NCI-H460 (cell line): ENCODE results near the gene RTN3. TPM values are rescaled to one million over a fixed set of nuclear protein-coding genes. Genes with fewer than 3 reads are reported as not detected.
"Not testable (repeated sequence)": the region's sequence is repeated elsewhere in the genome, so short reads cannot be mapped to it uniquely, and the experiment has no call there.

Experiments
- DNase-seq: peaks from one replicate; pipeline ENCODE4 v3.0.0-alpha.2; 2016; ENCODE audit warnings: low read depth; ENCODE audit errors: extremely low read depth
- polyA plus RNA-seq: library from polyadenylated mRNA; depleted of rRNA; stranded (reverse); fragments of >200 nt; gene quantifications from 2 replicates; pipeline ENCODE4 v1.2.3, GENCODE V29; 2014; cell fraction: nucleus; rRNA removed
- total RNA-seq: library from RNA; depleted of rRNA; stranded (reverse); fragments of >200 nt; shearing (Covaris generic); gene quantifications from 2 replicates; pipeline ENCODE4 v1.2.3, GENCODE V29; 2014; rRNA removed

The RTN3 gene, protein sequence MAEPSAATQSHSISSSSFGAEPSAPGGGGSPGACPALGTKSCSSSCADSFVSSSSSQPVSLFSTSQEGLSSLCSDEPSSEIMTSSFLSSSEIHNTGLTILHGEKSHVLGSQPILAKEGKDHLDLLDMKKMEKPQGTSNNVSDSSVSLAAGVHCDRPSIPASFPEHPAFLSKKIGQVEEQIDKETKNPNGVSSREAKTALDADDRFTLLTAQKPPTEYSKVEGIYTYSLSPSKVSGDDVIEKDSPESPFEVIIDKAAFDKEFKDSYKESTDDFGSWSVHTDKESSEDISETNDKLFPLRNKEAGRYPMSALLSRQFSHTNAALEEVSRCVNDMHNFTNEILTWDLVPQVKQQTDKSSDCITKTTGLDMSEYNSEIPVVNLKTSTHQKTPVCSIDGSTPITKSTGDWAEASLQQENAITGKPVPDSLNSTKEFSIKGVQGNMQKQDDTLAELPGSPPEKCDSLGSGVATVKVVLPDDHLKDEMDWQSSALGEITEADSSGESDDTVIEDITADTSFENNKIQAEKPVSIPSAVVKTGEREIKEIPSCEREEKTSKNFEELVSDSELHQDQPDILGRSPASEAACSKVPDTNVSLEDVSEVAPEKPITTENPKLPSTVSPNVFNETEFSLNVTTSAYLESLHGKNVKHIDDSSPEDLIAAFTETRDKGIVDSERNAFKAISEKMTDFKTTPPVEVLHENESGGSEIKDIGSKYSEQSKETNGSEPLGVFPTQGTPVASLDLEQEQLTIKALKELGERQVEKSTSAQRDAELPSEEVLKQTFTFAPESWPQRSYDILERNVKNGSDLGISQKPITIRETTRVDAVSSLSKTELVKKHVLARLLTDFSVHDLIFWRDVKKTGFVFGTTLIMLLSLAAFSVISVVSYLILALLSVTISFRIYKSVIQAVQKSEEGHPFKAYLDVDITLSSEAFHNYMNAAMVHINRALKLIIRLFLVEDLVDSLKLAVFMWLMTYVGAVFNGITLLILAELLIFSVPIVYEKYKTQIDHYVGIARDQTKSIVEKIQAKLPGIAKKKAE
- 114 and 115 TPM in 2 replicates for total RNA-seq
- 39.3 and 49.5 TPM in 2 replicates for polyA plus RNA-seq

DNA sequence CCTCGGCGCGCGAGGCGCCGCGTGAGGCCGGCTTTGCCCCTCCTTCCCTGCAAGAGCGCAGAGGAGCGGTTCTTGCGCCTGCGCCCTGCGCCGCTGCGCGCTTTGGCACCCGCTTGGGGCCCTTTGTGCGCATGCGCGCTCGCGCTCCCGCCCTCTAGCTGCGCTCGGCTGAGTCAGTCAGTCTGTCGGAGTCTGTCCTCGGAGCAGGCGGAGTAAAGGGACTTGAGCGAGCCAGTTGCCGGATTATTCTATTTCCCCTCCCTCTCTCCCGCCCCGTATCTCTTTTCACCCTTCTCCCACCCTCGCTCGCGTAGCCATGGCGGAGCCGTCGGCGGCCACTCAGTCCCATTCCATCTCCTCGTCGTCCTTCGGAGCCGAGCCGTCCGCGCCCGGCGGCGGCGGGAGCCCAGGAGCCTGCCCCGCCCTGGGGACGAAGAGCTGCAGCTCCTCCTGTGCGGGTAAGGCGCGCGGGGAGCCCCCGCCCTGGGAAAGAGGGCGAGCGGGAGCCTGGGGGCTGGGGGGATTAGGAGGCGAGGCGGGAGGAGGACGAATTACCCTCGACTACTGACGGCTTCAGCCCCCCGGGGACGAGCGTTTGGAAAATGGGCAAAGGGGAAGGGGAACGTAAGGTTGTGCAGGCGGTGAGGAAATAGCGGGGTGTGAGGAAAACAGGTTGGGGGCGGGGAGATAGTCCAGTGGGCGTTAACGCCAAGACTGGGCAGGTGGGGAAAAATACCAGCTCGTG is at the start of gene RTN3:
Gene RTN3 (plus strand): TSS at position 180 of the 745 bp plus-strand sequence. CDS start 137 bp downstream, at position 317.
- DNase-seq: peak; percentile 95

DNA sequence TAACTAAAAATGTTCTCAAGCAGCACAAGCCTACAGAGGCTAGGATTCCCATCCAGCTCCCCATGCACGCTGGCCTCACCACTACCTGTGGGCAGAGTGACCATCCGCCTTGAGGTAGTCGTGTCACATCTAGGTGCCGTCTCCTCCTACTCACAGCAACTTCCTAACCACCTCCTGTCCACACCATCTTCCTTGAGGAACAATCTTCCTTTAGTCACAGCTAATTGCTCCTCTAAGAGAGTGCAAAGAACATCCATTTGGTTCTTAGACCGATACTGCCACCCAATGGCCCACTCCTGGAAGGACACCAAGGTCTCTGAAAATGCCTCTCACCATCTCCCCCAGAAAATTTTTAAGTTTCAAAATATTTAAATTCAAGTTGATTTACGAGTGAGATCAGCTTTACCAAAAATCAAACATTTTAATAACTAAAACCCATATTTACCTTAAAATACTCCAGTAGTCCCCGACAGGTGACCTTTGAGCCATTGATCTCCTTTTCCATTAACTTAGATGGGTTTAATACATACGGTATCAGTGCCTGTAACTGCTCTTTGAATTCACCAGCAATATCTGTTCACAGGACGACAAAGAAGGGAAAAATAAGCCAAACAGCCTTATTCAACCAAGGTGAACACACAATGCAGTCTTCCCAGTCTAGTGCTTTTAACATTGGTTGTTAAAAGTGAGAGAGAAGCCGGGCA is 45.4 kb upstream of the RTN3 start:
- peak; percentile 33 for DNase-seq

DNA sequence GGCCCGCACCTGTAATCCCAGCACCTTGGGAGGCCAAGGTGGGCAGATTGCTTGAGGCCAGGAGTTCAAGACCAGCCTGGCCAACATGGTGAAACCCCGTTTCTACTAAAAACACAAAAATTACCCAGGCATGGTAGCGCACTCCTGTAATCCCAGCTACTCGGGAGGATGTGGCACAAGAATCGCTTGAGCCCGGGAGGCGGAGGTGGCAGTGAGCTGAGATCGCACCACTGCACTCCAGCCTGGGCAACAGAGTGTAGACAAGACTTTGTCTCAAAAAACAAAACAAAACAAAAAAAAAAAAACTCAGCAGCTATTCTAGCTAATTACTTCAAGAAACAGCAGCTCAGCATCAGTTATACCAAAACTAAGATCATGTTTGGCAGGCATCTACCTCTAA is 42.9 kb upstream of the RTN3 start:
- DNase-seq: not testable (repeated sequence)

DNA sequence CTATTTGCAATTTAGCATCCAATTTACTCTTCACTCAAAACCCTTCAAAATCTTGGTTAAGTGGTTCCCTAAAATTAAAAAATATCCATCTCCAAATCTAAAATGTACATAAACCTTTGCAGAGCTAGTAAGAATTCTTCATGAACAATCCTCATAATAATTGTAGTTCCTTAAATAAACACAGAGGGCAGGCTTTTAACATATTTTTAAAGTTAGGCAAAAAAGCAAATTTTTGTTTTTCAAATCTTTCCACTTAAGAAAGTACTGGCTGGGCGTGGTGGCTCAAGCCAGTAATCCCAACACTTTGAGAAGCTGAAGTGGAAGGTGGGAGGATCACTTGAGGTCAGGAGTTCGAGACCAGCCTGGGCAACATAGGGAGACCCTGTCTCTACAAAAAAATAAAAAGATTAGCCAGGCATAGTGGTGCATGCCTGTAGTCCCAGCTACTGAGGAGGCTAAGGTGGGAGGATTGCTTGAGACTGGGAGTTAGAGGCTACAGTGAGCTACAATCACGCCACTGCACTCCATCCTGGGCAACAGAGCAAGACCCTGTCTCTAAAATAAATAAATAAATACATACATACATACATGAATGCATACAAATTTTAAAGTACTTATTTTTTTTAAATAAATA is 42.0 kb upstream of the RTN3 start:
- DNase-seq: no peak

DNA sequence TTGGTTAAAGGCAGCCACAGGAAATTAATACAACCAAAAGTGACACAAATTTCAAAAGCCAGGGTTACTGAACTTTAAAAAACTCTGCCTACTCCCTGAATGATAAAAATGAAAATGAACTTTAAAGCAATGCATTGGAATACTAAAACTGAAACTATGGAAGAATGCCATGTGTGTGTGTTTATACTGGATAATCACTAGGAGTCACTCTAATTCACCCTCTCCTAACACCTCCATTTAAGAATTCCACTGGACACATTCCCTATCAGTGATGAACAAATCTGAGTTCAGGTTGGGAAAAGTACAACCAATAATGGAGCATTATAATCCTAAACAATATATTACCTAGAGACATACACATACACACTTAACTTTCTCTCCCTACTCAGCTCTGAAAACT is 39.6 kb upstream of the RTN3 start:
- no peak for DNase-seq

DNA sequence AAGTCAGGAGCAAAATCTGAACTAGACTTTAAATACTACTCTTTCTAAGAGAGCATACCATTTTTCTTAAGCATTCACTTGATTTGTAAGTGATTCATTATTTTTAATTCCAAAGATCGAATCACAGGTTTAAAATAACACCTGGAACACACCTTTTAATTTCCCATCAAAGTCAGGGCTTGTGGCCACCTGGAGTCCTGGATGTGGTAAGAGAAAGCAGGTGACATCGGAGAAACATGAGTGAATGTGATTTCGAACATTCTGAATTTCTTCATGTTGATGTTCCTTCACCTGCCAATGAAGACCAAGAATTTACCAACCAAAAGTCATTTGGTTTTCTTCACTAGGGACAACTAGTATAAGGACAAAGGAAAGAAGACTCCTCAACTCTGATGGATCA is 38.1 kb upstream of the RTN3 start:
- no peak for DNase-seq

DNA sequence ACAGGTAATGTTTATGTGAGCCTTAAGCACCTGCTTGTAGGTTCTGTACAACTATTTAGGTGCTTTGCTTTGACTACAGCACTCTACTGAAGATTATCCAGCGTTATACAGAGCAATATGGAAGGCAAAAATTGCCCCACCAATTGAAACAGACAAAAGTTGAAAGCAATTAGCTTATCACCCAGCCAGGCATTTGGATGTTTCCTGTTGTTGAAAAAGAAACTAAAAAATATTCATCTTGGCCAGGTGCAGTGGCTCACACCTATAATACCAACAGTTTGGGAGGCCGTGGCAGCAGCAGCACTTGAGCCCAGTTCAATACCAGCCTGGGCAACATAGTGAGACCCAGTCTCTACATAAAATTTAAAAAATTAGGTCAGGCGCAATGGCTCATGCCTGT is 28.6 kb upstream of the RTN3 start:
- DNase-seq: no peak

DNA sequence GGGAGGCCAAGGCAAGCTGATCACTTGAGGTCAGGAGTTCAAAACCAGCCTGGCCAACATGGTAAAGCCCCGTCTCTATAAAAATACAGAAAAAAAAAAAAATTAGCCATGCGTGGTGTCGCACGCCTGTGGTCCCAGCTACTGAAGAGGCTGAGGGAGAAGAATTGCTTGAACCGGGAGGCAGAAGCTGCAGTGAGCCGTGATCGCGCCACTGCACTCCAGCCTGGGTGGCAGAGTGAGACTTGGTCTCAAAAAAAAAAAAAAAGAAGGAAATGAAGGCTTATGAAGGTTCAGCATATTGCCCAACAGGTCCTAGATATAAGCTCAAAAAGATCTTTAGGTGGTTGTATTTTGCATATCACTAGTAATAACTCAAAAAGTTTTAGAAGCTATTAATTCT is 20.3 kb upstream of the RTN3 start:
- DNase-seq: no peak

DNA sequence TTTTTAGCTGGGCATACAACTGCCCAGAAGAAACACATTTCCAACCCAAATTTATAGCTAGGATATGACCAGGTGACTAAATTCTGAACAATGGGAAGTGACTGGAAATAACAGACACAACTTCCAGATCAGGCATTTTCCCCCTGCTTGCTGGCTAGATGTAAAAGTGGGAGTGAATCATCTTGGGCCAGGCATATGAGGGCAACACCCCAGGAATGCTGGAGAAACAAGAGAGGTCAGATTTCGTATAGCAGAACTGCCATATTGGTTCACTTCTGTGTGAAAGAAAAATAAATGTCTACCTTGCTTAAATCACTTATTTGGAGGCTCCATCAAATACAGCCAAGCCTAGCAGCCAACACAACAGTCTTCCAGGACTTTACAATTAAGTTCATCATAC is 17.5 kb upstream of the RTN3 start:
- no peak for DNase-seq

DNA sequence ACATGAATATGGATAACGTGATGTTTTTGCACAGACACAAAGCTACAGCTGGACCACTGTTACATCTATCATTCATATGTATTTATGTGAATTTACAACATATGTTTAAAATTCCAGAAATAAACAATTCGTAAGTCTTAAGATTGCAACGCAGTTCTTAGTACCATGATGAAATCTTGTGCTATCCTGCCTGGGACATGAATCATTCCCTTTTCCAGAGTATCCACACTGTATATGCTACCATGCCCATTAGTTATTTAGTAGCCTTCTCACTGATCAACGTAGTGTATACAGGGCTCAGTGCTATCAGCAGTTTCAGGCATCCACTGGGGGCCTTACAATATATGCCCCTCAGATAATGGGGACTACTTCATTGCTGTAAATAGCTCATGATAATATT is 14.4 kb upstream of the RTN3 start:
- DNase-seq: no peak

DNA sequence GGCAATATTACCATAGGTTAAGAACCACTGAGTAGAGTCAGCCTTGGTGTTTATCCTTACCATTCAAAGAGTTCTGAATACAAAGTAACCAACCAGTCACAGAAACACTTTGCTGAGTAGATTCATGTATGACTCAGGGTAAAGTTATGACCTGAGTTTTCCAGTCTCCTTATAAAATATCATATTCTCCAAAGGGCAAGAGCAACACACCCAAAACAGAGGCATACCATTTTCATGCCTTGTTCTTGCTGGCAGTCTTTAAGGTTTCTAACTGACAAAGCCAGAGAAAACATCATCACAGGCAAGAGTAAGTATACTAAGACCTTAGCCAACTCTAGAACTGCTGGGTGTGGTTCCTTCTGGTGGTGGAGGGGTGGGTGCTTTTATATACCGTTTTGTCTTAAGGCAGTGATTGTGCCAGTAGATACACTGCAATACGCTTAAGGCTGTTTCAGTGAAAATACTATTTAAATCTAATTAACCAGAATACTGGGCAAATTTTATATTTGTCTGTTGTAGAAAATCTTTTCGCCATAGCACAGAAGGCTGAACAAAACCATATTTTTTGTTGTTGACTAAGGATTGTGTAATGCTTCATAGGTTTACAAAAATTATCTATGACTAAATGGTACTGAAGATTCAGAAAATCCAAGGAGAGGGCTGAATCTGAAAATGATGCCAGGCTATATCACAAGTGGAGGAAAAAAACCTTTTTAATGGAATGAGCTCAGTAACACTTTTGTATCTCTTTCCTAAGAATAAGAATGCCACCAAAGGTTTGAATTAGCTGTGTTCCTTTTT is 13.1 kb upstream of the RTN3 start:
- DNase-seq: peak; percentile 49

DNA sequence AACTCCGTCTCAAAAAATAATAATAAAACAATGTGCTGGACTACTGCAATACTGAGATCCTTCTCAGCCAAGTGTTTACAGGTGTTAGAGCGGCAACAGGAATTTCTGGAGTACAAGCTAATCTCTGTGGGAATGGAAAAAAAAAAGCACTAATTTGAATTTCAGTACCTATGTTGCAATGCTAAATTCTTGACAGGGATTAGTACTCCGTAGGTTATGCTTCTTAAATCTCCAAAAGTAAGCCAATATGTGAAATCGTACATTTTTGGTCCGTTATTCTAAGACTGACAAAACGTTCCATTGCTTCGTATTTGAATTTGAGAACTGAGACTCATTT is 11.2 kb upstream of the RTN3 start:
- DNase-seq: no peak

DNA sequence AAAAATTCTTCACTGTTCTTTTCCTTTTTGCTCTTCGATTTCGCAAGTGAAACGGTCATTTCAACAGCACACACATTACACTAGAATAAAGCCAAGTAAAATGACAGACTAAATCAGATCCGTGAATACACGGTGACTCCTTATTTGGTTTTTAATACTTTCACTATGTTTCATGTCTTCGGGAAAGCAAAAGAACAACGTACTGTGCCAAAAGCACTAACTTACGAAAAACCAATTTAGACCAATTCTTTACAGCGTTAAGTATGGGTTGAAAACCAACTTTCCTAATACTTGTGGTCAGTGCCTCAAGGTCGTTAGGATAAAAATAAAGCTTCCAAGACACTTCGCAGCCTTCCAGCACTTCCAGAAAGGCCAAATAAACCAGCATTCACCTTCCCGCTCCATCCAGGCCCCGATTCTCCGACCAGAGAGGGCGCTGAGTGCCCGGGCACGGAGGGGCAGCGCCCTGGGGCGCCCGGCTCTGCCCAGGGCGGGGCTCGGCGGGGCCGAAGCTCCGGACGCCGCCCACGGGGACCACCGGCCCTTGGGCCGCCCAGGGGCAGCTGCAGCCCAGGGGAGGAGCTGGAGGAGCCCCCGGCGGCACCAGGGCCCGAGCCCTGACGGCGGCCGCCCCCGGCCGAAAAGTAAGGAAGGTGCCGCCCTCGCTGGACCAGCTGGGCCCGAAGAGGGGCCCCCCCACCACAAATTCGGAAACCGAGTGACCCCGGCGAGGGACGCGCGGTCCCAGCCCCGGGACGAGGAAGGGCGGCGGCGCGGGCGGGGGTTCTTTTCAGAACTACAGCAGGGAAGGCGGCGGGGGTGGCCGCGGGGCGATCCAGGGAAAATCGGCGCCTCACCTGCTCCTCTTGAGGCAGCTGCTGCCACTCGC is 10.6 kb upstream of the RTN3 start:
- DNase-seq: peak; percentile 56

DNA sequence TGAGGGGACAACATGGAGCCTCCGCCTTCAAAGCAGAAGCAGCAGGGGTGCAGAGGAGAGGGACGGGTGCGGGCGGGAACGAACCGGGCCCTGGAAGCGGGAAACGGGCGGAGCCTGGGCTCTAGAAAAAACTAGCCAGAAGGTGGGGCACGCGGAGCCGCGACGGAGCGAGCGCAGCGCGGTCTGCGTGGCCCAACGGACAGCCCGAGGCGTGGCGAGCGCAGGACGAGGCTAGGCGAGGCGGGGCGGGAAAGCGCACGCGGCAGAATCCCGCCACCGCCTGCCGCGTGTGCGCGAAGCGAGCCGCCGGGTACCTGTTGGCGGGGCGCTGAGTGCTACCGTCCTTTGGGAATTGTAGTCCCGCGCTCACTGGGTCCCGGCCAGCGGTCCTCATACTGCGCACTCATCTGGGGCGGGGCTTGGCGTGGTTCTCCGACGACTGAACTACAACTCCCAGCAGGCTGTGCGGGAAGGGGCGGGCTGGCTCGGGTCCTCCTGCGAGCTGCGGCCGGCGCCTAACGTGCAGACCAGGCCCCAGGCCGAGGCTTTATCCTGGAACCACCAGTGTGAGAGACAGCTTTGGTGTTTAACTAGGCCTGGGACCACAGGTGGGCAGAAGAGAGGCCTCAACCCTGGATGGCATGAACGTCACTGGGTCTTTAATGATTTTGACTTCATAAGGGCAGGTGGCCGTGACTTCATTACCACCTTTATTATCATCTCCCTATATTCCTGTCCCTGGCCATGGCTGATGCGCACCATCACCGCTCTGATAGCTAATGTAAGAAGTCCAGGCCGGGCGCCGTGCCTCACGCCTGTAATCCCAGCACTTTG is 9.8 kb upstream of the RTN3 start, which contains the start of gene ATL3:
Gene ATL3 (minus strand): TSS at position 55 of the 834 bp plus-strand sequence. CDS start 41 bp downstream, at position 14.
- peak; percentile 92 for DNase-seq

DNA sequence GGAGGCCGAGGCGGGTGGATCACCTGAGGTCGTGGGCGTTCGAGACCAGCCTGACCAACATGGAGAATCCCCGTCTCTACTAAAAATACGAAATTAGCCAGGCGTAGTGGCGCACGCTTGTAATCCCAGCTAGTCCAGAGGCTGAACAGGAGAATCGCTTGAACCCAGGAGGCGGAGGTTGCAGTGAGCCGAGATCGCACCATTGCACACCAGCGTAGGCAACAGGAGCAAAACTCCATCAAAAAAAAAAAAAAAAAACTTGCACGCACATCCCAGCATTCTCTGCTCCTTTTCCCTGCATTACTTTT is 9.2 kb upstream of the RTN3 start:
- no peak for DNase-seq

DNA sequence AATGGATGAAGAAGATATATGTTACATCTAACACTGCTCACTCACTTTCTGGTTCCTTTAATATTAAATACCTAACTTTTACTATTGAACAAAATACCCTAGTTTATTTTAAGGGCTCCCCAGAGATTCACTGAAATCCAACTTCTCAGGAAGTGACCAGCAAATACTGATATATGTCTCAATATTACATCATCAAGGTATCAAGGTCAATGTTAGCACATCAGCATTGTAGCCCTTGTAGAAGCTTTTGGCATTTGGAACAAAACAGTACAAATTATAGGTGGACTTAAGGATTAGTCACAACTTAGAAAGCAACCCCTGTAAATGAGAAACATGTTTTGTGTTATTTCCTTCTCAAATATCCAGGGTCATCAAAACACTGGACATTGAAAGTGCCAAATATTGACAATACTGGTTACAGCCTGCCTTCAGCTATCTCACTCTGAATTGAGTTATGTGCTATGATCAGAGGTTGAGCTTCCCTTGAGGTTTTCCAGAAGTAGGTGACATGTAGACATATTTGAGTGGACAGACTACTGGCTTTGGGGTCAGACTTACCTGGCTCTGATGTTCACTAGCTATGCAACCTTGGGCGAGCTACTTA is 8.3 kb upstream of the RTN3 start:
- DNase-seq: no peak

DNA sequence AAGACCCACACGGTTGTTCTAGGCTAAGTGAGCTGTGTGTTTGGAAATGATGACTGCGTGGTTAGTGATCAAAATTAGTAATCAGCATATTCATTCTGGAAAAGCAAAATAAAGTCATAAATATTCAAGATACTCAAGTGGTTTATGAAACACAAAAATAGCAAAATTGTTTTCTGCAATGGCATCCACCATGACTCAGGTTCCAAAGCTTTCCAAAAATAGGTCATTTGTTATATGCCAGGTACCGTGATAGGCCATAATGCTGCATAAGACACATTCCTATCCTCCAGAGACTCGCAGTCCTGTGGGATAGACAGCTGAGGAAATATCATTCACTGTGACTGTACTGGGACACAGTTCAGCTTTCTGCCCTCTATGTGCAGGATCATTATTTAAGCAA is 7.7 kb upstream of the RTN3 start:
- DNase-seq: no peak
